Testis (tissue), 3 donors: ENCODE measurements around the gene CSNK1A1L. TPM values are rescaled to one million over a fixed set of nuclear protein-coding genes. Genes with fewer than 3 reads are reported as not detected.

Source experiments
- DNase-seq: peaks from one replicate; pipeline ENCODE4 v3.0.0-alpha.2; 2019
- H3K27ac ChIP-seq, 2 donors: fragments of 200-600 bp; sonication (generic); one replicate each; pipeline ENCODE4 v1.5.1; 2019
- H3K27me3 ChIP-seq: fragments of 200-600 bp; sonication (generic); one replicate; pipeline ENCODE4 v1.5.1; 2019
- H3K36me3 ChIP-seq: fragments of 200-600 bp; sonication (generic); one replicate; pipeline ENCODE4 v1.5.1; 2017; ENCODE audit warnings: low read depth; ENCODE audit errors: missing control alignments
- H3K4me1 ChIP-seq: fragments of 200-600 bp; sonication (generic); one replicate; pipeline ENCODE4 v1.5.1; 2019
- H3K4me3 ChIP-seq, 2 donors: fragments of 200-600 bp; sonication (generic); one replicate each; pipeline ENCODE4 v1.5.1; 2017 to 2019
- H3K9me3 ChIP-seq: fragments of 200-600 bp; sonication (generic); one replicate; pipeline ENCODE4 v1.5.1; 2017
- CTCF ChIP-seq, 3 experiments: fragments of 450-650 bp in 2 of 3; fragments of 200-600 bp in 1 of 3; sonication (generic) in 1 of 3; IDR thresholded peaks; one replicate each; pipeline ENCODE4 v1.5.1; 2016 to 2019; ENCODE audit warnings: antibody characterized with exemption in 3 of 3, mild to moderate bottlenecking in 2 of 3, moderate library complexity in 1 of 3
- POLR2A ChIP-seq: fragments of 450-650 bp; IDR thresholded peaks from one replicate; pipeline ENCODE4 v1.6.1; 2017; ENCODE audit warnings: antibody characterized with exemption, mild to moderate bottlenecking, moderate library complexity
- WGBS, 2 donors: methylation state at CpG; one replicate each; pipeline ENCODE4 v1.1.5; 2018; 5-methylcytosine and 5-hydroxymethylcytosine counted together
- intact Hi-C: fragments of 100-400 bp; cut with DNase I; formaldehyde crosslinking; loops from one replicate; pipeline ENCODE4 v1.15.1; 2023; ENCODE audit warnings: low total_unique reads
- polyA plus RNA-seq: library from polyadenylated mRNA; stranded (reverse); fragments of 350-450 nt; fragmentation: Illumina TruSeq; extraction: RNeasy Lipid Tissue Mini Kit (QIAGEN cat#74804); gene quantifications from one replicate; pipeline ENCODE4 v1.2.3, GENCODE V29; 2014; ENCODE audit warnings: low read depth, low replicate concordance; ENCODE audit not compliant: insufficient read depth
- total RNA-seq, 2 donors: library from RNA; depleted of rRNA; stranded (reverse); fragments of >200 nt; gene quantifications; one replicate each; pipeline ENCODE4 v1.2.3, GENCODE V29; 2016

CSNK1A1L gene
- total and polyA plus RNA-seq, 3 donors from 2014 or later = 5.1 to 9.2 (median 6.9) TPM

GRCh38 chr13:37085606-37086005, 19.9 kb downstream of the CSNK1A1L start:
- H3K27ac ChIP-seq = no peak overlapping the region
- H3K27me3 ChIP-seq = no peaks in the 10 kb centered on the region
- no peaks in the 10 kb centered on the region for H3K36me3 ChIP-seq
- H3K4me3 ChIP-seq = no peak overlapping the region
- no peak for DNase-seq
- TF ChIP-seq CTCF (IDR thresholded peaks at IDR 0.05) (no peak), POLR2A (no peak)
- no peaks in the 10 kb centered on the region for H3K9me3 ChIP-seq
- H3K4me1 ChIP-seq = no peaks in the 10 kb centered on the region
- intact Hi-C loops = no loop called here
- WGBS, 2 donors = 43 to 53% methylated on average over 2 of the region's 2 CpGs

DNA sequence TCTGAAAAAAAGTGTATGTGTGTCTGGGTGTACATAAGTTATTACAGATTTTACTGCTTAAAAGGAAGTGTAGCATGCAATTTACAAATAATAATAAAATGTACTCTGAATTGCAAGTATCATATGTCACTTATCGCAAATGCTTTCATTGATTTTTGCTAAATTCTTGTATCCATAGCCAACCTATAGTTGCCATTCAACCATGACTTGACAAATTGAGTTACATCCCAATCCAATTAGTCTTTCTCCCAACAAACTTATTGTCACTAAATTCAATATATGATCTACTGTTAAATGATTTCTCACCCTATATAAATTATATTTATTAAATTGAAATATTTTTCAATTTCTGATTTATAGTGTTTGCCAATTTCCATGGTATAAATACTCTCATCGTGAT, 28.6 kb downstream of the CSNK1A1L start:
- intact Hi-C loops = no loop called here

GRCh38 chr13:37075164-37075563, 30.3 kb downstream of the CSNK1A1L start:
- no peak for DNase-seq
- Histone ChIP-seq H3K4me3 (no peak overlapping the region), H3K27ac (no peak overlapping the region), H3K27me3 (no peaks in the 10 kb centered on the region), H3K9me3 (no peaks in the 10 kb centered on the region), H3K36me3 (no peaks in the 10 kb centered on the region), H3K4me1 (no peaks in the 10 kb centered on the region)
- TF ChIP-seq CTCF (IDR thresholded peaks at IDR 0.05) (no peak), POLR2A (no peak)
- intact Hi-C loops = no loop called here
- 81 to 82% methylated on average over 2 of the region's 2 CpGs for WGBS, 2 donors

More for the DNA sequence above, 28.6 kb downstream of the CSNK1A1L start:
- no peaks in the 10 kb centered on the region for H3K9me3 ChIP-seq
- DNase-seq = no peak
- no peak overlapping the region for H3K27ac ChIP-seq
- H3K27me3 ChIP-seq = no peaks in the 10 kb centered on the region
- no peaks in the 10 kb centered on the region for H3K36me3 ChIP-seq
- TF ChIP-seq CTCF (IDR thresholded peaks at IDR 0.05) (no peak), POLR2A (no peak)
- no peaks in the 10 kb centered on the region for H3K4me1 ChIP-seq
- WGBS, 2 donors = 94 to 99% methylated on average over 2 of the region's 2 CpGs
- no peak overlapping the region for H3K4me3 ChIP-seq

DNA sequence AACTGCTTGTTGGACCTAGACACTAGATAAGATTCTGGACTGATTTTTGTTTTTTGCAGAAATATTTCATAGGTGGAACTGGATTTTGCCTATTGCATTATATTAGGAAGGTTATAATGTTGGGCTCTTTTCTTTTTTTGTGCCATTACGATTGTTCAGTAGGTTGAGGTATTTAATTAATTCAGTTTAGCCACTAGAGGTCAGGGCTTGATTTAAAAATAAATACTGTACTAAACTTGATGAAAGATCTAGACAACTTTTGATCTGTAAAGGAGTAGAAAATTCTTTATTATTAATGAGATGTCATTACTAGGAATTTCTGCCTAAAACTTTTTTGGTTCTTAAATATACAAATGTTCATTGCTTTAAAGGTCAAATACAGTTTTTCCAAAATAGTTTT, 30.8 kb downstream of the CSNK1A1L start:
- H3K27ac ChIP-seq = no peak overlapping the region
- intact Hi-C loops = no loop called here
- H3K4me3 ChIP-seq = no peak overlapping the region
- 13 to 16% methylated on average over 1 of the region's 1 CpG for WGBS, 2 donors
- no peaks in the 10 kb centered on the region for H3K4me1 ChIP-seq
- H3K36me3 ChIP-seq = no peaks in the 10 kb centered on the region
- no peak for DNase-seq
- H3K27me3 ChIP-seq = no peaks in the 10 kb centered on the region
- TF ChIP-seq POLR2A (no peak), CTCF (IDR thresholded peaks at IDR 0.05) (peak in 1 of 3 experiments; percentile 51)
- no peaks in the 10 kb centered on the region for H3K9me3 ChIP-seq

GRCh38 chr13:37072024-37072423, 33.4 kb downstream of the CSNK1A1L start:
- Histone ChIP-seq H3K9me3 (no peaks in the 10 kb centered on the region), H3K27ac (no peak overlapping the region), H3K27me3 (no peaks in the 10 kb centered on the region), H3K36me3 (no peaks in the 10 kb centered on the region), H3K4me1 (no peaks in the 10 kb centered on the region), H3K4me3 (no peak overlapping the region)
- no peak for DNase-seq
- intact Hi-C loops = no loop called here
- TF ChIP-seq POLR2A (no peak), CTCF (IDR thresholded peaks at IDR 0.05) (no peak)
- WGBS, 2 donors = 56 to 62% methylated on average over 4 of the region's 4 CpGs
